OCI-LY1 (cell line): ENCODE data around the gene SNX27.

Experiments
- H2AFZ ChIP-seq: fragments of 200-600 bp; sonication (generic), shearing (Covaris generic); 2 replicates; pipeline ENCODE4 v1.6.0; 2014; ENCODE audit warnings: antibody characterized with exemption, mild to moderate bottlenecking, low read length
- H3F3A ChIP-seq: fragments of 200-600 bp; sonication (generic), shearing (Covaris generic); 2 replicates; pipeline ENCODE4 v1.6.0; 2014; ENCODE audit warnings: mild to moderate bottlenecking, antibody characterized with exemption, low read length, moderate library complexity; ENCODE audit not compliant: insufficient read depth
- H3K27ac ChIP-seq: fragments of 200-600 bp; sonication (generic); 2 replicates; pipeline ENCODE4 v1.5.1; 2014; ENCODE audit warnings: low read length, mixed run types, mild to moderate bottlenecking, low read depth; ENCODE audit not compliant: poor library complexity, severe bottlenecking
- H3K27me3 ChIP-seq: fragments of 200-600 bp; sonication (generic); 2 replicates; pipeline ENCODE4 v1.6.0; 2014; ENCODE audit warnings: antibody characterized with exemption, mild to moderate bottlenecking, low read length, moderate library complexity; ENCODE audit not compliant: insufficient read depth
- H3K36me3 ChIP-seq: fragments of 200-600 bp; sonication (generic); 2 replicates; pipeline ENCODE4 v1.6.1; 2014; ENCODE audit warnings: mild to moderate bottlenecking, antibody characterized with exemption, low read length, moderate library complexity, mixed read lengths; ENCODE audit not compliant: insufficient read depth
- H3K4me1 ChIP-seq: fragments of 200-600 bp; sonication (generic); 2 replicates; pipeline ENCODE4 v1.5.1; 2014; ENCODE audit warnings: mild to moderate bottlenecking, low read length, moderate library complexity; ENCODE audit not compliant: insufficient read depth, severe bottlenecking
- H3K4me2 ChIP-seq: fragments of 200-600 bp; sonication (generic), shearing (Covaris generic); 2 replicates; pipeline ENCODE4 v1.6.1; 2014; ENCODE audit warnings: low read length
- H3K4me3 ChIP-seq: fragments of 200-600 bp; sonication (generic); 2 replicates; pipeline ENCODE4 v1.5.1; 2014; ENCODE audit warnings: low read length, low read depth, mild to moderate bottlenecking, mixed read lengths; ENCODE audit not compliant: poor library complexity, severe bottlenecking
- H3K79me2 ChIP-seq: fragments of 200-600 bp; shearing (Covaris generic); 2 replicates; pipeline ENCODE4 v1.6.1; 2016; ENCODE audit warnings: mixed run types, low read length, mixed read lengths; ENCODE audit not compliant: insufficient read depth
- H3K9ac ChIP-seq: fragments of 200-600 bp; sonication (generic), shearing (Covaris generic); 2 replicates; pipeline ENCODE4 v1.6.1; 2014; ENCODE audit warnings: mild to moderate bottlenecking, low read length, mixed read lengths
- H3K9me2 ChIP-seq: fragments of 200-600 bp; sonication (generic), shearing (Covaris generic); 2 replicates; pipeline ENCODE4 v1.6.1; 2014; ENCODE audit warnings: low read depth, mild to moderate bottlenecking, low read length, mixed read lengths
- H3K9me3 ChIP-seq: fragments of 200-600 bp; shearing (Covaris generic); 2 replicates; pipeline ENCODE4 v1.6.1; 2014; ENCODE audit warnings: low read length, mixed read lengths
- H4K20me1 ChIP-seq: fragments of 200-600 bp; sonication (generic), shearing (Covaris generic); 2 replicates; pipeline ENCODE4 v1.6.0; 2016; ENCODE audit warnings: mild to moderate bottlenecking, low read length; ENCODE audit not compliant: insufficient read depth
- CTCF ChIP-seq: fragments of 200-600 bp; sonication (generic), shearing (Covaris generic); IDR thresholded peaks from 2 replicates; pipeline ENCODE4 v1.5.1; 2017; ENCODE audit warnings: mild to moderate bottlenecking, antibody characterized with exemption, low read length, moderate library complexity, mixed read lengths
- EZH2 ChIP-seq: fragments of 200-600 bp; sonication (generic), shearing (Covaris generic); IDR thresholded peaks from 2 replicates; pipeline ENCODE4 v1.8.0; 2017; ENCODE audit warnings: borderline replicate concordance, mixed run types, mild to moderate bottlenecking, antibody characterized with exemption, low read length, moderate library complexity, mixed read lengths

The SNX27 gene

GRCh38 chr1:151565502-151566189 lies 46.2 kb upstream of the SNX27 start:
- no peaks in the 10 kb centered on the region for H3F3A ChIP-seq
- H3K79me2 ChIP-seq, result no peaks in the 10 kb centered on the region
- H2AFZ ChIP-seq, result no peak overlapping the region
- H3K4me3 ChIP-seq, result no peak overlapping the region
- no peaks in the 10 kb centered on the region for H3K9me3 ChIP-seq
- H4K20me1 ChIP-seq, result no peaks in the 10 kb centered on the region
- H3K4me2 ChIP-seq, result no peak overlapping the region
- no peak overlapping the region for H3K27ac ChIP-seq
- no peaks in the 10 kb centered on the region for H3K9me2 ChIP-seq
- H3K9ac ChIP-seq, result no peak overlapping the region
- H3K4me1 ChIP-seq, result no peaks in the 10 kb centered on the region
- H3K36me3 ChIP-seq, result no peaks in the 10 kb centered on the region
- H3K27me3 ChIP-seq, result no peaks in the 10 kb centered on the region
- no peak for TF ChIP-seq CTCF
- no peak for TF ChIP-seq EZH2

- H3K27me3 ChIP-seq, result no peaks in the 10 kb centered on the region
- TF ChIP-seq CTCF (no peak), EZH2 (no peak)
- H3K4me2 ChIP-seq, result no peak overlapping the region
- H3K9me2 ChIP-seq, result no peaks in the 10 kb centered on the region
- H4K20me1 ChIP-seq, result no peaks in the 10 kb centered on the region
- no peaks in the 10 kb centered on the region for H3K79me2 ChIP-seq
- H3K27ac ChIP-seq, result no peak overlapping the region
- H3K4me1 ChIP-seq, result no peaks in the 10 kb centered on the region
- H2AFZ ChIP-seq, result no peak overlapping the region
- H3K9me3 ChIP-seq, result no peaks in the 10 kb centered on the region
- no peak overlapping the region for H3K4me3 ChIP-seq
- H3K9ac ChIP-seq, result no peak overlapping the region
- H3F3A ChIP-seq, result no peaks in the 10 kb centered on the region
- no peaks in the 10 kb centered on the region for H3K36me3 ChIP-seq
Observed at GRCh38 chr1:151568626-151569088, 43.2 kb upstream of the SNX27 start.

- no peaks in the 10 kb centered on the region for H3F3A ChIP-seq
- H3K79me2 ChIP-seq, result no peaks in the 10 kb centered on the region
- no peaks in the 10 kb centered on the region for H4K20me1 ChIP-seq
- H3K9me3 ChIP-seq, result no peaks in the 10 kb centered on the region
- H3K4me2 ChIP-seq, result no peak overlapping the region
- H3K27me3 ChIP-seq, result no peaks in the 10 kb centered on the region
- H3K4me3 ChIP-seq, result no peak overlapping the region
- no peaks in the 10 kb centered on the region for H3K4me1 ChIP-seq
- no peaks in the 10 kb centered on the region for H3K36me3 ChIP-seq
- no peaks in the 10 kb centered on the region for H3K9me2 ChIP-seq
- no peak for TF ChIP-seq CTCF
- no peak for TF ChIP-seq EZH2
- H3K27ac ChIP-seq, result no peak overlapping the region
- no peak overlapping the region for H3K9ac ChIP-seq
- no peak overlapping the region for H2AFZ ChIP-seq
Observed at GRCh38 chr1:151570819-151571218, 41.0 kb upstream of the SNX27 start.
